8988T (cell line): ENCODE data around the gene CES2.
"Not testable (repeated sequence)": the region's sequence is repeated elsewhere in the genome, so short reads cannot be mapped to it uniquely, and the experiment has no call there.

Experiments used
- DNase-seq: peaks from one replicate; pipeline ENCODE4 v3.0.0; 2011

CES2 gene

GRCh38 chr16:66937725-66938337 is 2.5 kb downstream of the CES2 start:
- no peak for DNase-seq

- DNase-seq: no peak
These were observed 4.0 kb downstream of the CES2 start for GRCh38 chr16:66939366-66939765.

- DNase-seq: no peak
These were observed 4.9 kb downstream of the CES2 start for GRCh38 chr16:66940236-66940635.

GRCh38 chr16:66942981-66943380 is 7.7 kb downstream of the CES2 start:
- no peak for DNase-seq

GRCh38 chr16:66943426-66944053 is 8.2 kb downstream of the CES2 start:
- DNase-seq: no peak

- DNase-seq: no peak
These were observed 8.7 kb downstream of the CES2 start for GRCh38 chr16:66944054-66944441.

- not testable (repeated sequence) for DNase-seq
These were observed 9.7 kb downstream of the CES2 start for GRCh38 chr16:66944971-66945370.

GRCh38 chr16:66945939-66946338 is 10.6 kb downstream of the CES2 start:
- DNase-seq: no peak

GRCh38 chr16:66946541-66946940 is 11.2 kb downstream of the CES2 start:
- no peak for DNase-seq

GRCh38 chr16:66946974-66947301 is 11.6 kb downstream of the CES2 start:
- DNase-seq: no peak

- peak; percentile 80 for DNase-seq
These were observed 12.2 kb downstream of the CES2 start for GRCh38 chr16:66947302-66948065.

- DNase-seq: no peak
These were observed 13.0 kb downstream of the CES2 start for GRCh38 chr16:66948134-66948836.

- DNase-seq: no peak
These were observed 13.5 kb downstream of the CES2 start for GRCh38 chr16:66948837-66949225.

GRCh38 chr16:66949472-66949871 is 14.2 kb downstream of the CES2 start:
- no peak for DNase-seq

- DNase-seq: no peak
These were observed 15.1 kb downstream of the CES2 start for GRCh38 chr16:66950437-66950836.

GRCh38 chr16:66950971-66951790 is 15.9 kb downstream of the CES2 start:
- DNase-seq: no peak

GRCh38 chr16:66952430-66953110 is 17.3 kb downstream of the CES2 start:
- DNase-seq: no peak

GRCh38 chr16:66953462-66954096 is 18.3 kb downstream of the CES2 start:
- DNase-seq: no peak

GRCh38 chr16:66954097-66954659 is 18.9 kb downstream of the CES2 start:
- peak; percentile 80 for DNase-seq

- DNase-seq: not testable (repeated sequence)
These were observed 20.2 kb downstream of the CES2 start for GRCh38 chr16:66955363-66956153.

- not testable (repeated sequence) for DNase-seq
These were observed 20.8 kb downstream of the CES2 start for GRCh38 chr16:66956154-66956457.
